NCI-H1417 (cell line): ENCODE data around the gene GRIK4.
A peak's percentile ranks its signal among the peaks of the same experiment; 100 is the strongest.

Source experiments
- DNase-seq, 3 experiments: peaks; one replicate each; lab custom pipeline; 2025; lab: John Stamatoyannopoulos, UW

Gene GRIK4

GRCh38 chr11:120635136-120635810, 123.7 kb downstream of the GRIK4 start:
- peak in 1 of 3 experiments; percentile 57 for DNase-seq

- DNase-seq = peak in 2 of 3 experiments; percentile 17 to 55
These were observed 125.6 kb downstream of the GRIK4 start for GRCh38 chr11:120637131-120637530.

GRCh38 chr11:120642196-120642894, 130.8 kb downstream of the GRIK4 start:
- no peak for DNase-seq

GRCh38 chr11:120643284-120643683, 131.7 kb downstream of the GRIK4 start:
- DNase-seq = no peak

- peak; percentile 91 to 98 (median 95) for DNase-seq
These were observed 134.1 kb downstream of the GRIK4 start for GRCh38 chr11:120645639-120646038.

- DNase-seq = no peak
These were observed 134.7 kb downstream of the GRIK4 start for GRCh38 chr11:120646206-120646605.

- DNase-seq = no peak
These were observed 136.1 kb downstream of the GRIK4 start for GRCh38 chr11:120647681-120648080.

- peak in 2 of 3 experiments; percentile 32 to 49 for DNase-seq
These were observed 137.2 kb downstream of the GRIK4 start for GRCh38 chr11:120648771-120649170.

- DNase-seq = no peak
These were observed 137.8 kb downstream of the GRIK4 start for GRCh38 chr11:120649316-120649715.

- no peak for DNase-seq
These were observed 139.8 kb downstream of the GRIK4 start for GRCh38 chr11:120651396-120651795.

- DNase-seq = no peak
These were observed 140.3 kb downstream of the GRIK4 start for GRCh38 chr11:120651836-120652235.

GRCh38 chr11:120652705-120653335, 141.3 kb downstream of the GRIK4 start:
- peak in 1 of 3 experiments; percentile 45 for DNase-seq

GRCh38 chr11:120655589-120655988, 144.0 kb downstream of the GRIK4 start:
- DNase-seq = no peak

- DNase-seq = peak in 2 of 3 experiments; percentile 39 to 79
These were observed 145.9 kb downstream of the GRIK4 start for GRCh38 chr11:120657306-120658070.

GRCh38 chr11:120658071-120658423, 146.5 kb downstream of the GRIK4 start:
- no peak for DNase-seq

- DNase-seq = no peak
These were observed 147.5 kb downstream of the GRIK4 start for GRCh38 chr11:120659076-120659475.

- peak in 1 of 3 experiments; percentile 16 for DNase-seq
These were observed 148.5 kb downstream of the GRIK4 start for GRCh38 chr11:120660024-120660565.

GRCh38 chr11:120662071-120662676, 150.6 kb downstream of the GRIK4 start:
- no peak for DNase-seq

- DNase-seq = no peak
These were observed 151.6 kb downstream of the GRIK4 start for GRCh38 chr11:120663142-120663541.

- no peak for DNase-seq
These were observed 154.6 kb downstream of the GRIK4 start for GRCh38 chr11:120666121-120666639.

- DNase-seq = no peak
These were observed 155.7 kb downstream of the GRIK4 start for GRCh38 chr11:120667281-120667680.
